Measurements from ENCODE around the gene PPM1K. TPM values are rescaled to one million over a fixed set of nuclear protein-coding genes. Genes with fewer than 3 reads are reported as not detected.

The PPM1K gene
- total RNA-seq, 1 experiment from 2014 or later = 3.0 TPM

DNA sequence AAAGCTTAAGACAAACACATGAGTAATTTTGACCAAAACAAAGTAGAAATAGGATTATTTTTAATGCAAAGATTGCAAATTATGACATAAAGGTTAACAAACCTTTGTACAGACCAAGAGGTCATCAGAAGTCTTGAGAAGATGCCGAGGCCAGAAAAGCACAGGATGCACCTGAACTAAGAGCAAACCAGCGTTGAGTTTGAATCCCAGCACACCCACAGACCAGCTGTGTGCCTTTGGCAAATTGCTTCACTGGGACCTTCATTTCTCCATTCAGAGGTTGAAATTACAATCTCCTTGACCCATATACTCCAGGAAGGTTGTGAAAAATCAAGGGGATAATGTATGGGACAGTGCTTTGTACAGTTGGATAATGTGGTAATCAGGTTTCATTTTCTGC, 56.6 kb downstream of the PPM1K start:
- Histone ChIP-seq H3K27ac (ENCODE audit: low read length) (no peak overlapping the region), H3K36me3 (ENCODE audit: low read depth, low read length) (no peaks in the 10 kb centered on the region), H3K27me3 (ENCODE audit: low read length) (no peaks in the 10 kb centered on the region), H3K9me2 (replicated peaks; ENCODE audit: low read length) (no peaks in the 10 kb centered on the region), H3F3A (ENCODE audit: low read length, unreplicated experiment) (no peaks in the 10 kb centered on the region), H3K9me3 (ENCODE audit: low read length) (no peaks in the 10 kb centered on the region), H3K4me1 (ENCODE audit: insufficient read depth, low read length) (no peaks in the 10 kb centered on the region), H3K79me2 (ENCODE audit: low read length) (no peaks in the 10 kb centered on the region), H3K4me2 (ENCODE audit: low read length) (no peak overlapping the region), H3K9ac (ENCODE audit: low read length) (no peak overlapping the region), H3K4me3 (ENCODE audit: low read length) (no peak overlapping the region), H4K20me1 (ENCODE audit: low read length) (no peaks in the 10 kb centered on the region), H2AFZ (ENCODE audit: low read length) (no peak overlapping the region)
- TF ChIP-seq EZH2 (IDR thresholded peaks at IDR 0.05; ENCODE audit: low read length, unreplicated experiment) (no peak), EZH2phosphoT487 (IDR thresholded peaks at IDR 0.05; ENCODE audit: borderline replicate concordance, low read length) (no peak)
- TF ChIP-seq, protein P1, sequence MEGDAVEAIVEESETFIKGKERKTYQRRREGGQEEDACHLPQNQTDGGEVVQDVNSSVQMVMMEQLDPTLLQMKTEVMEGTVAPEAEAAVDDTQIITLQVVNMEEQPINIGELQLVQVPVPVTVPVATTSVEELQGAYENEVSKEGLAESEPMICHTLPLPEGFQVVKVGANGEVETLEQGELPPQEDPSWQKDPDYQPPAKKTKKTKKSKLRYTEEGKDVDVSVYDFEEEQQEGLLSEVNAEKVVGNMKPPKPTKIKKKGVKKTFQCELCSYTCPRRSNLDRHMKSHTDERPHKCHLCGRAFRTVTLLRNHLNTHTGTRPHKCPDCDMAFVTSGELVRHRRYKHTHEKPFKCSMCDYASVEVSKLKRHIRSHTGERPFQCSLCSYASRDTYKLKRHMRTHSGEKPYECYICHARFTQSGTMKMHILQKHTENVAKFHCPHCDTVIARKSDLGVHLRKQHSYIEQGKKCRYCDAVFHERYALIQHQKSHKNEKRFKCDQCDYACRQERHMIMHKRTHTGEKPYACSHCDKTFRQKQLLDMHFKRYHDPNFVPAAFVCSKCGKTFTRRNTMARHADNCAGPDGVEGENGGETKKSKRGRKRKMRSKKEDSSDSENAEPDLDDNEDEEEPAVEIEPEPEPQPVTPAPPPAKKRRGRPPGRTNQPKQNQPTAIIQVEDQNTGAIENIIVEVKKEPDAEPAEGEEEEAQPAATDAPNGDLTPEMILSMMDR (conservative IDR thresholded peaks at IDR 0.05; ENCODE audit: low read depth, low read length) = no peak
- ATAC-seq = no peak
- no peak for DNase-seq
- no TSS peak for BruUV-seq (replicated peaks)
- ChIA-PET POLR2A (ENCODE audit: unreplicated experiment) (interaction anchor here (0.5 kb wide), 1 partner anchor 49 kb away, joined by 3 read pairs; no protein-coding TSS in a partner anchor), CTCF (no interaction called here)
- intact Hi-C loops (cut with micrococcal nuclease) = no loop called here

DNA sequence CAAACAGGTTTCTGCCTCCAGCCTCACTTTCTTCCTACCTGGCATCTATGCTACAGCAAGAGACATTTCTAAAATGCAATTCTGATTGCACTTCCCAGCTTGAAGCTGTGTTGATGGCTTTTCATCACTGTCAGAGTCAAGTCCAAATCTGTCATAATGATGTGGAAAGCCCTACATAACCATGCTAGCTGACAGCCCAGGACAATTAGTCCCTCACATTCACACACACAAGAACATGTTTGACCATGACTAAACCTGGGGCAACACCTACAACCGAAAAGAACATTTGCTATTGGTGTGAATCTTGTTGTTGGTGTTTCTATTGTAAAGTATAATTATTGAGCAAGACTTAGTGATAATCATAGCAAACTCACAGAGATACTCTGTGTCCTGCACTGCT, 58.2 kb downstream of the PPM1K start:
- BruUV-seq (replicated peaks) = no TSS peak
- POLR2A ChIA-PET (ENCODE audit: unreplicated experiment) = no interaction called here

More for the DNA sequence above, 58.2 kb downstream of the PPM1K start:
- TF ChIP-seq EZH2phosphoT487 (IDR thresholded peaks at IDR 0.05; ENCODE audit: borderline replicate concordance, low read length) = no peak
- TF ChIP-seq EZH2 (IDR thresholded peaks at IDR 0.05; ENCODE audit: low read length, unreplicated experiment) = no peak
- TF ChIP-seq, protein P1 (conservative IDR thresholded peaks at IDR 0.05; ENCODE audit: low read depth, low read length) = no peak
- Histone ChIP-seq H2AFZ (ENCODE audit: low read length) (no peak overlapping the region), H3K4me3 (ENCODE audit: low read length) (no peak overlapping the region), H3K4me1 (ENCODE audit: insufficient read depth, low read length) (no peaks in the 10 kb centered on the region), H3F3A (ENCODE audit: low read length, unreplicated experiment) (no peaks in the 10 kb centered on the region), H3K4me2 (ENCODE audit: low read length) (no peak overlapping the region), H3K9me2 (replicated peaks; ENCODE audit: low read length) (no peaks in the 10 kb centered on the region), H3K27ac (ENCODE audit: low read length) (no peak overlapping the region), H3K9ac (ENCODE audit: low read length) (no peak overlapping the region), H3K27me3 (ENCODE audit: low read length) (no peaks in the 10 kb centered on the region), H3K9me3 (ENCODE audit: low read length) (no peaks in the 10 kb centered on the region), H3K79me2 (ENCODE audit: low read length) (no peaks in the 10 kb centered on the region), H3K36me3 (ENCODE audit: low read depth, low read length) (no peaks in the 10 kb centered on the region), H4K20me1 (ENCODE audit: low read length) (no peaks in the 10 kb centered on the region)
- DNase-seq = no peak
- no peak for ATAC-seq
- CTCF ChIA-PET = no interaction called here
- intact Hi-C loops (cut with micrococcal nuclease) = no loop called here

Data from PC-3 (cell line).